Kidney (tissue), 14 donors: ENCODE results near the gene FLCN. TPM values are rescaled to one million over a fixed set of nuclear protein-coding genes. Genes with fewer than 3 reads are reported as not detected.

ENCODE experiments used
- DNase-seq, 5 donors: peaks; one replicate each; pipeline ENCODE4 v3.0.0-alpha.2; 2013 to 2020
- FAIRE-seq: peaks from 2 replicates; lab custom pipeline; 2012; peaks lifted over from hg19 to GRCh38; lab: Jason Lieb, UNC
- H3K27ac ChIP-seq, 2 donors: one replicate each; pipeline ENCODE4 v1.7.0; 2013; ENCODE audit warnings: low read depth in 2 of 2, low read length in 2 of 2, inconsistent platforms in 1 of 2
- H3K27me3 ChIP-seq: one replicate; pipeline ENCODE4 v1.7.1; 2013; ENCODE audit warnings: low read length, inconsistent platforms; ENCODE audit not compliant: control insufficient read depth, insufficient read depth
- H3K36me3 ChIP-seq, 3 donors: one replicate each; pipeline versions ENCODE4 v1.7.0 to v1.7.1; 2013; ENCODE audit warnings: low read length in 3 of 3, control low read depth in 1 of 3, inconsistent platforms in 1 of 3; ENCODE audit not compliant: insufficient read depth in 3 of 3, control insufficient read depth in 2 of 3
- H3K4me1 ChIP-seq, 3 donors: one replicate each; pipeline versions ENCODE4 v1.7.0 to v1.7.1; 2013; ENCODE audit warnings: low read length in 3 of 3, inconsistent platforms in 1 of 3, low read depth in 1 of 3; ENCODE audit not compliant: control insufficient read depth in 2 of 3, insufficient read depth in 2 of 3
- H3K4me3 ChIP-seq, 3 donors: one replicate each; pipeline versions ENCODE4 v1.7.0 to v1.8.1; 2013; ENCODE audit warnings: low read length in 3 of 3, control low read depth in 1 of 3, inconsistent platforms in 1 of 3
- H3K9ac ChIP-seq, 3 donors: one replicate each; pipeline versions ENCODE4 v1.7.0 to v1.7.1; 2013; ENCODE audit warnings: low read length in 3 of 3, control low read depth in 1 of 3, inconsistent platforms in 1 of 3
- H3K9me3 ChIP-seq, 3 donors: one replicate each; pipeline versions ENCODE4 v1.7.0 to v1.7.1; 2013; ENCODE audit warnings: low read length in 3 of 3, control low read depth in 1 of 3, inconsistent platforms in 1 of 3; ENCODE audit not compliant: control insufficient read depth in 2 of 3, insufficient read depth in 1 of 3
- CTCF ChIP-seq: IDR thresholded peaks from 3 replicates; pipeline ENCODE4 v1.5.1; 2012; ENCODE audit warnings: mild to moderate bottlenecking, moderate library complexity, borderline replicate concordance; ENCODE audit not compliant: insufficient read depth; ENCODE audit errors: extremely low read depth
- intact Hi-C: fragments of 100-400 bp; cut with DNase I; formaldehyde crosslinking; loops from one replicate; pipeline ENCODE4 v1.11.1; 2022
- polyA plus RNA-seq: library from polyadenylated mRNA; stranded (reverse); fragments of 350-450 nt; fragmentation: Illumina TruSeq; extraction: RNeasy Lipid Tissue Mini Kit (QIAGEN cat#74804); gene quantifications from one replicate; pipeline ENCODE4 v1.2.3, GENCODE V29; 2014; ENCODE audit warnings: low read depth, low replicate concordance; ENCODE audit not compliant: insufficient read depth
- total RNA-seq: library from RNA; stranded (reverse); fragmentation: NEBNext Ultra II Directional; extraction: Animal tissue kit (Norgen Biotek cat#: 25700); gene quantifications from one replicate; pipeline ENCODE4 v1.2.1, GENCODE V29; 2021
- donor health status: control.
- donor health status: control.
- donor health status: control.
- donor health status: control.
- donor health status: control.
- donor health status: DM: yes; HTN: yes; CAD: no.
- donor health status: Normal renal cell carcinoma (clear cell type).

The FLCN gene
- total and polyA plus RNA-seq, 2 donors from 2014 or later: 14.2 to 44.4 TPM

GRCh38 chr17:17166446-17166845 lies 70.5 kb downstream of the FLCN start:
- no peak for TF ChIP-seq CTCF
- FAIRE-seq (no peak), DNase-seq (no peak)
- Histone ChIP-seq H3K27me3 (no peaks in the 10 kb centered on the region), H3K4me3 (no peak overlapping the region), H3K27ac (no peak overlapping the region), H3K36me3 (peaks cover 2 to 56% (median 37%) of the 10 kb centered on the region in 3 donors), H3K4me1 (no peaks in the 10 kb centered on the region), H3K9ac (no peak overlapping the region), H3K9me3 (no peaks in the 10 kb centered on the region)
- intact Hi-C loops: no loop called here

- Histone ChIP-seq H3K9ac (no peak overlapping the region), H3K4me3 (no peak overlapping the region), H3K27ac (no peak overlapping the region), H3K4me1 (no peaks in the 10 kb centered on the region), H3K27me3 (no peaks in the 10 kb centered on the region), H3K9me3 (no peaks in the 10 kb centered on the region), H3K36me3 (peaks cover 2 to 53% (median 41%) of the 10 kb centered on the region in 3 donors)
- intact Hi-C loops: no loop called here
- TF ChIP-seq CTCF: no peak
- FAIRE-seq (no peak), DNase-seq (peak in 1 of 5 donors; percentile 52)
Observed at GRCh38 chr17:17165666-17166308, 71.2 kb downstream of the FLCN start.

GRCh38 chr17:17164676-17165075 lies 72.3 kb downstream of the FLCN start:
- no peaks in the 10 kb centered on the region for H3K27me3 ChIP-seq
- H3K9ac ChIP-seq: no peak overlapping the region
- no peaks in the 10 kb centered on the region for H3K9me3 ChIP-seq
- intact Hi-C loops: no loop called here
- peaks cover 2 to 55% (median 46%) of the 10 kb centered on the region in 3 donors for H3K36me3 ChIP-seq
- no peak overlapping the region for H3K27ac ChIP-seq
- no peak overlapping the region for H3K4me3 ChIP-seq
- H3K4me1 ChIP-seq: no peaks in the 10 kb centered on the region
- TF ChIP-seq CTCF: no peak
- FAIRE-seq: no peak
- no peak for DNase-seq
